Tibial nerve (tissue), 4 donors: ENCODE measurements around the gene PAX3. TPM values are rescaled to one million over a fixed set of nuclear protein-coding genes. Genes with fewer than 3 reads are reported as not detected.

ENCODE experiments used
- DNase-seq, 2 donors: peaks; one replicate each; pipeline ENCODE4 v3.0.0-alpha.2; 2019; ENCODE audit warnings: low spot score in 2 of 2
- H3K27ac ChIP-seq, 4 donors: fragments of 200-600 bp; sonication (generic) in 3 of 4; one replicate each; pipeline ENCODE4 v1.5.1; 2017 to 2019; ENCODE audit warnings: mild to moderate bottlenecking in 1 of 4
- H3K27me3 ChIP-seq, 2 donors: fragments of 200-600 bp; sonication (generic) in 1 of 2; one replicate each; pipeline versions ENCODE4 v1.5.1 to v1.6.0; 2017 to 2019
- H3K36me3 ChIP-seq, 3 donors: fragments of 200-600 bp; sonication (generic); one replicate each; pipeline ENCODE4 v1.5.1; 2018 to 2019
- H3K4me1 ChIP-seq, 4 donors: fragments of 200-600 bp; sonication (generic) in 3 of 4; one replicate each; pipeline ENCODE4 v1.5.1; 2017 to 2019
- H3K4me3 ChIP-seq, 4 donors: fragments of 200-600 bp; sonication (generic) in 3 of 4; one replicate each; pipeline ENCODE4 v1.5.1; 2017 to 2019; ENCODE audit warnings: mild to moderate bottlenecking in 1 of 4, moderate library complexity in 1 of 4
- H3K9me3 ChIP-seq, 4 donors: fragments of 200-600 bp; sonication (generic) in 3 of 4; one replicate each; pipeline ENCODE4 v1.5.1; 2017 to 2019
- CTCF ChIP-seq, 5 experiments: fragments of 200-600 bp in 3 of 5; fragments of 450-650 bp in 2 of 5; sonication (generic) in 3 of 5; IDR thresholded peaks; one replicate each; pipeline ENCODE4 v1.5.1; 2016 to 2019; ENCODE audit warnings: antibody characterized with exemption in 5 of 5, mild to moderate bottlenecking in 3 of 5, moderate library complexity in 2 of 5
- EP300 ChIP-seq, 2 donors: sonication (generic); formaldehyde crosslinking; IDR thresholded peaks; one replicate each; pipeline ENCODE4 v1.6.1; 2017; ENCODE audit warnings: antibody characterized with exemption in 2 of 2, mild to moderate bottlenecking in 1 of 2
- POLR2A ChIP-seq, 2 donors: fragments of 450-650 bp; IDR thresholded peaks; one replicate each; pipeline ENCODE4 v1.6.1; 2017; ENCODE audit warnings: antibody characterized with exemption in 2 of 2, mild to moderate bottlenecking in 2 of 2, moderate library complexity in 2 of 2
- WGBS, 2 donors: methylation state at CpG; one replicate each; pipeline ENCODE4 v1.1.5; 2018; 5-methylcytosine and 5-hydroxymethylcytosine counted together
- total RNA-seq, 4 donors: library from RNA; depleted of rRNA; stranded (reverse); fragments of >200 nt; gene quantifications; one replicate each; pipeline ENCODE4 v1.1.0, GENCODE V29; 2016

The PAX3 gene
- total RNA-seq, 4 donors from 2014 or later = not detected

GRCh38 chr2:222241128-222241870, 57.5 kb downstream of the PAX3 start:
- WGBS, 2 donors = 25 to 27% methylated on average over 10 of the region's 10 CpGs

GRCh38 chr2:222240676-222241049, 58.1 kb downstream of the PAX3 start:
- Histone ChIP-seq H3K4me1 (no peaks in the 10 kb centered on the region), H3K36me3 (no peaks in the 10 kb centered on the region), H3K9me3 (no peaks in the 10 kb centered on the region), H3K4me3 (no peak overlapping the region), H3K27me3 (peaks cover 0 to 44% of the 10 kb centered on the region in 2 donors), H3K27ac (no peak overlapping the region)
- 26 to 27% methylated on average over 5 of the region's 5 CpGs for WGBS, 2 donors
- no peak for DNase-seq
- TF ChIP-seq POLR2A (IDR thresholded peaks at IDR 0.05) (no peak), CTCF (IDR thresholded peaks at IDR 0.05) (no peak), EP300 (IDR thresholded peaks at IDR 0.05) (no peak)

More at GRCh38 chr2:222241128-222241870, 57.5 kb downstream of the PAX3 start:
- peaks cover 0 to 44% of the 10 kb centered on the region in 2 donors for H3K27me3 ChIP-seq
- no peak overlapping the region for H3K4me3 ChIP-seq
- no peak for TF ChIP-seq POLR2A (IDR thresholded peaks at IDR 0.05)
- no peak for TF ChIP-seq CTCF (IDR thresholded peaks at IDR 0.05)
- no peak for TF ChIP-seq EP300 (IDR thresholded peaks at IDR 0.05)
- no peaks in the 10 kb centered on the region for H3K36me3 ChIP-seq
- no peaks in the 10 kb centered on the region for H3K4me1 ChIP-seq
- no peak overlapping the region for H3K27ac ChIP-seq
- no peaks in the 10 kb centered on the region for H3K9me3 ChIP-seq
- DNase-seq = no peak

- Histone ChIP-seq H3K27me3 (peaks cover 0 to 44% of the 10 kb centered on the region in 2 donors), H3K9me3 (no peaks in the 10 kb centered on the region), H3K4me3 (no peak overlapping the region), H3K27ac (no peak overlapping the region), H3K36me3 (no peaks in the 10 kb centered on the region), H3K4me1 (no peaks in the 10 kb centered on the region)
- DNase-seq = no peak
- 13% methylated on average over 15 of the region's 15 CpGs for WGBS, 2 donors
- TF ChIP-seq POLR2A (IDR thresholded peaks at IDR 0.05) = no peak
- TF ChIP-seq EP300 (IDR thresholded peaks at IDR 0.05) = no peak
Measured at GRCh38 chr2:222239945-222240675, 58.7 kb downstream of the PAX3 start.

- Histone ChIP-seq H3K27me3 (peaks cover 0 to 44% of the 10 kb centered on the region in 2 donors), H3K36me3 (no peaks in the 10 kb centered on the region), H3K9me3 (no peaks in the 10 kb centered on the region), H3K4me3 (no peak overlapping the region), H3K27ac (no peak overlapping the region), H3K4me1 (no peaks in the 10 kb centered on the region)
- DNase-seq = no peak
- WGBS, 2 donors = 53 to 55% methylated on average over 4 of the region's 4 CpGs
- no peak for TF ChIP-seq CTCF (IDR thresholded peaks at IDR 0.05)
Measured at GRCh38 chr2:222239091-222239490, 59.7 kb downstream of the PAX3 start.

GRCh38 chr2:222238072-222238471, 60.7 kb downstream of the PAX3 start:
- no peaks in the 10 kb centered on the region for H3K9me3 ChIP-seq
- H3K36me3 ChIP-seq = no peaks in the 10 kb centered on the region
- H3K4me1 ChIP-seq = no peaks in the 10 kb centered on the region
- no peak overlapping the region for H3K27ac ChIP-seq
- DNase-seq = no peak
- H3K27me3 ChIP-seq = peaks cover 0 to 51% of the 10 kb centered on the region in 2 donors
- WGBS, 2 donors = 46 to 63% methylated on average over 3 of the region's 3 CpGs
- H3K4me3 ChIP-seq = no peak overlapping the region
- no peak for TF ChIP-seq POLR2A (IDR thresholded peaks at IDR 0.05)

- H3K27me3 ChIP-seq = peaks cover 0 to 17% of the 10 kb centered on the region in 2 donors
- no peaks in the 10 kb centered on the region for H3K9me3 ChIP-seq
- no peak for DNase-seq
- no peaks in the 10 kb centered on the region for H3K36me3 ChIP-seq
- no peak overlapping the region for H3K4me3 ChIP-seq
- H3K4me1 ChIP-seq = no peaks in the 10 kb centered on the region
- TF ChIP-seq POLR2A (IDR thresholded peaks at IDR 0.05) = no peak
- TF ChIP-seq CTCF (IDR thresholded peaks at IDR 0.05) = no peak
- no peak for TF ChIP-seq EP300 (IDR thresholded peaks at IDR 0.05)
- no peak overlapping the region for H3K27ac ChIP-seq
Measured at GRCh38 chr2:222232839-222233238, 66.0 kb downstream of the PAX3 start.
